Activated CD8-positive, alpha-beta memory T cell treated with anti-CD3 and anti-CD28 coated beads for 48 hours (primary cell): ENCODE results near the gene KCNQ5.

Source experiments
- DNase-seq, 3 experiments: peaks; one replicate each; pipeline ENCODE4 v3.0.0-alpha.2; 2020; ENCODE audit warnings: low read depth in 2 of 3, low spot score in 2 of 3

The KCNQ5 gene

GRCh38 chr6:72740135-72740534 lies 118.3 kb downstream of the KCNQ5 start:
- no peak for DNase-seq

DNA sequence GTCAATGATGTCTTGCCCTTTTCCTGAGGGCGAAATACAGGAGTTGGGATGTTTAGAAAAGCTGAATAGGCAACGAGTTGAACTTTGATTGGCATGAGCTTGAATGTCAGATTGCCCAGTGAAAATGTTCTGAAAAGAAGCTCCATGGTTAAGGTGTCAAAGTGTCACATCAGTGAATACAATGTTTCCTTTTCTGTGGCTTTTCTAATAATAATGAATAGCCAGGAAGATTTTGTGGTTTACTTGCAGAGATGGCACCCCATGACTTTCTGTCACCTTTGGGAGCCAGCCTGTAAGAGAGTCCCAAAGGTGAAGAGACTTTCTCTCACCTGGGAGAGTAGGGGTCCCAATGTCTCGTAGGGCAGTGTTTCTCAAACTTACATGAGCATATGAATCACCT lies 119.2 kb downstream of the KCNQ5 start:
- DNase-seq: no peak

- no peak for DNase-seq
These were observed 120.3 kb downstream of the KCNQ5 start for GRCh38 chr6:72742001-72742673.

DNA sequence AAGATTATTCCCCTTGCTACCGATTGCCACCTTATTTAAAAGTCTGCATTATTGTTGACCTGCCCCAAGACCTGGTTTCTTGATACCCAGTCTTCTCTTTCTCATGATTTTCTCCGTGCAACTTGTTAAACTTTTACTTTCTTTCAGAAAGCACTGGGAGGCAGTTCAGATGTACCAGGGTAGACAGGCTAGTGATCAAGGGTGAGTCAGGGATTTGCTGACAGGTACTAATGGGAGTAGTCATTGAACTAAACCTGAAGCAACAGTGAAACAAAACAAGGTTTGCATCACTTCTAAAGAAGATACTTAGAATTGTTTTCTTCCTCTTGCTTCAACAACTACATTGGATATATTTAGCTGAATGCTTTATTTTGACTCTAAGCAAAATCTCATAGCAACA lies 124.4 kb downstream of the KCNQ5 start:
- DNase-seq: no peak

DNA sequence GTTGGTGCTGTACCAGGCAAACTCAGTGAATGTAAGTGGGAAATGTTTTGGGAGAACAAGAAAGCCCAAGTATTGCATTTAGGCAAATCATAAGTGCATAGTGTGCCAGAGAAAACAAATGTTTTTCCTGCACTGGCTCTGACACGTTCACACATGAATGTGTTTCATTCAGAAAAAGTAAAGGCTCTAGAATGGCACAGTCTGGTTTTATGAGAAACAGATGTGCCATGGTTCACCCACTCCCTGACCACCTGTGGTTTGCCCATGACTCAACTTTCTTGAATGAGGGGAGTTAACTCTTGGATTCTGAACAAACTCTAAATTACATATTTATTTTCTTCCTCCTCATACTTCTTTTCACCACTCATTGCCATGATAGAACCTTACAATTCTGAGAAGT lies 126.9 kb downstream of the KCNQ5 start:
- DNase-seq: no peak

GRCh38 chr6:72755752-72756151 lies 133.9 kb downstream of the KCNQ5 start:
- no peak for DNase-seq

DNA sequence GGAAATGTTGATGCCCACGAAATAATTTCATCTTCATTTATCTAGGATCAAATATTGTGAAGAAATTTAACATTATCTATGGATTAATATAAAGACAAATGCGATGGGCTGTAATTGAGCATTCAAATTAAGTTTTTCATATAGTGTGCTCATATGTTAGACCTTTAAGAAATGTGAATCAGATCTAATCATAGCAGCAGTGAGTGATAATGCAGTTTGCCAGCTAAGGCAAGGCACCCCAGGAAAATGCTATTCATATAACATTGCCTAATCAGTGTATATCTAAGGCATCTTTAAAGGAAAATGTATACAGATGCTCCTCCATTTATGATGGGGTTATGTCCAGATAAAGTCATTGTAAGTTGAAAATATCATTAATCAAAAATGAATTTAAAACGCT lies 135.2 kb downstream of the KCNQ5 start:
- no peak for DNase-seq

DNA sequence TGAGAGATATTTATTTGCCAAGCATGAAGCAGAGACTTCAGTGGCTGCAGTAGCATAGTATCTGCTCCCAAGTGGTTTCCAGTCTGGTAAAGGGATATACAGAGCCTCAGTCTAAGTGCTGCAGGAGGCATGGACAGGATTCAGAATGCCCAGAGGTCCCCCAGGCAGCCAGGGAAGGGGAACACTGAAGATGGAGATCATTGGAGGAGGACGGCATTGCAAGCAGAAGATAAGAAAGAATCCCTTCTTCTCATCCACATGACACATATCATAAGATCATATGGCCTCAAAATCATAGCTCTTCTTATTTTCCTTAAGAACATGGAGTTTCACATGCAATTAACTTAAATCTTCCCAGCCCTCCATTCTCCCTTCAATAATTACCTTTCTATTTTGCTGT lies 136.1 kb downstream of the KCNQ5 start:
- DNase-seq: no peak

- no peak for DNase-seq
These were observed 137.0 kb downstream of the KCNQ5 start for GRCh38 chr6:72758901-72759300.

DNA sequence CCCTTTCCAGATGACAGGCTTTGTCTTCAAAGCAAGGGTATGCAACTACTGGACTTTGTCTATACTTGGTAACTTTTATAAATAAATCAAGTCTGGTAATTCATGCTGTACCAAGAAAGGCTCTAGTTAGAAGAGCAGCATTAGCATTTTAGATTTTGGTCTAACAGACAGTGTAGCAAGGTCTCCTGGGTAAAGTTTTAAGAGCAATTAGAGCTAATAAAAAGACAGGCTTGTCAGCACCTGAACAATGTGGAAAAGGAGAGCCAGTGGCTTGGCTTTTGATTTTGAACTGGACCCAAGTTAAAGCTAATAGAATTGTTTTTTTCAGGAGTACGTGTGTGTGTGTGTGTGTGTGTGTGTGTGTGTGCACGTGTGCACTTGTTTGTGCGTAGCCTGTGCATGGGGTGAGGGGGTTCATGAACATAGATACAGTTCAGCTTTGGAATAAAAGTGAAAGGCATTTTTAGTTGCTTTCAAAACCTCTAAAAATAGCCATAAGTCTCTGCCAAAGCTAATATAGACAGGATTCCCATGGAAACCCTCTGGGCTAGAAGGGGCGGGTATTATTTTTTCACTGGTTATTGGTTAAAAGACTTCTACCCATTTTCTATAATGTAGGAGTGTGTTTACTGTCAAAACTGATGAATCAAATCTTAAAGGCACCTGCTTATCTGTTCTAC lies 138.4 kb downstream of the KCNQ5 start:
- DNase-seq: no peak

GRCh38 chr6:72761761-72762160 lies 139.9 kb downstream of the KCNQ5 start:
- DNase-seq: no peak

GRCh38 chr6:72769459-72770125 lies 147.7 kb downstream of the KCNQ5 start:
- DNase-seq: no peak

GRCh38 chr6:72770959-72771358 lies 149.1 kb downstream of the KCNQ5 start:
- no peak for DNase-seq

GRCh38 chr6:72776456-72776855 lies 154.6 kb downstream of the KCNQ5 start:
- no peak for DNase-seq

DNA sequence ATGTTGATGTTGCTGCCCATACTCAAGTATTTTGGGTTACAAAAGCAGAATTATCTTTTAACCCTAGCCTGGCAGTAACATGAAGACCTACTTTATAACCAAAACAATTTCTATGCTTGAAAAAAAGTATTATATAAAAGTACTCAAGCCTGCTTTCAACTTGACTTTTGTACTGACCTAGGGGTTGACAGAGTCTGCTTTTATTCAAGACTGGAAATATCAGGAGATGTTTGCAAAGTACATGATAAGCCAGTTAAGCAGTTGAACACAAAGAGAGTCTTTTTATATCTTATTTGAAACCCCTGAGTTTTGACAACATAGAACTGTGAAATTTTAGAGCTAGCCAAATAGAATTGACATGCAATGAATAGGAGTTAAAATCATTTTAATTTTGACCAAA lies 159.8 kb downstream of the KCNQ5 start:
- DNase-seq: no peak

DNA sequence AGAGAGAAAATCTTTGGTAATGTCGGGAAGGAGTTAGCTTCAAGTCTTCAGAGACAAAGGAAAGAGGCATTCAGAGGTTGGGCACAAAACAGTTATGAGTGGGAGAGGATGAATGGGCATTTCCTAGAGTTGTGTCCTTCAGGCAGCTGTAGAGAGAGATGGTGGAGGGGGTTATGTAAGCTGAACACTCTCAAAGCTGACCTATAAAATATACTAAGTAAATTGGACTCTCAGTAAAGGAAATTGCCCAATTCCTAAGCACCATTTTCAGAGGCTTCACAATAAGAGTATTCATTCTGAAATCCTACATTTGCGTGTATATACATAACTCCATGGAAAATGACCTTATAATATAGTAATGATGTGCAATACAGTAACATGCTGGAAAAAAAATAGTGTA lies 161.2 kb downstream of the KCNQ5 start:
- DNase-seq: no peak

- DNase-seq: no peak
These were observed 161.8 kb downstream of the KCNQ5 start for GRCh38 chr6:72783666-72784065.

GRCh38 chr6:72784071-72784470 lies 162.2 kb downstream of the KCNQ5 start:
- DNase-seq: no peak

- no peak for DNase-seq
These were observed 162.7 kb downstream of the KCNQ5 start for GRCh38 chr6:72784581-72784980.

DNA sequence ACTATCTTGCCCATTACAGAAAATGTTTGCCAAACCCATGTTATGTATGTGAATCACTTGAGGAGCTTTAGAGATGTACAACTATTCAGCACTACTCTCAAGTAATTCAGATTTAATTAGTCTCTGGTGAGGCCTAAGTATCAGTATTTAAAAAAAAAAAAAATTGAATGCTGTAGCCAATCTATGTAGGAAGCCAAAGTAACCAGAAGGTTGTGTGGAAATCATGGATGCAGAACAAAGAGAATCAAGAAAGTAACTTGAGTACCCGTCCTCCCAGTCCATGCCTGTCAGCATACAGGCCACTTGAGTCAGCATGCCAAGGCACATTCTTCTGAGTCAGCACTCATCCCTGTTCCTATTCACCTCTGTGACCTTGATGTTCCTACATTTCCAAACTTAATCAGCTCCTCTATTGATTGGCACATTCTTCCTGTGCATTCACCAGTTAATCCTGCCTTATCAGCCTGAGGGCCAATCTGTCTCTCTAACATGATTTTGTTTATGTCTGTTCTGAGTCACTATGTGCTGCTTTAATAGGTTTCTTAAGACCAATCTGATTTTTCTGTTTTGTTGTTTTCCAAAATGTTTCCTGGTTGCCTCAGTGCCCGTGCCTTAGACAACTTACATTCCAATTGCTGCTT lies 165.6 kb downstream of the KCNQ5 start:
- DNase-seq: no peak

- no peak for DNase-seq
These were observed 166.3 kb downstream of the KCNQ5 start for GRCh38 chr6:72788188-72788587.

- no peak for DNase-seq
These were observed 167.3 kb downstream of the KCNQ5 start for GRCh38 chr6:72789145-72789544.
